IMR-90 (cell line): ENCODE results near the gene SLC9B1.

Experiments
- CEBPB ChIP-seq: IDR thresholded peaks from 2 replicates; pipeline ENCODE4 v1.6.1; 2012; ENCODE audit warnings: low read depth, low read length, improper control_type of control experiment
- CTCF ChIP-seq: conservative IDR thresholded peaks from 2 replicates; pipeline ENCODE4 v1.5.1; 2012; ENCODE audit warnings: mild to moderate bottlenecking, low read depth, low read length, improper control_type of control experiment
- POLR2A ChIP-seq: IDR thresholded peaks from 2 replicates; pipeline ENCODE4 v1.6.1; 2012; ENCODE audit warnings: mild to moderate bottlenecking, low read depth, low read length
- RCOR1 ChIP-seq: IDR thresholded peaks from 2 replicates; pipeline ENCODE4 v1.6.1; 2012; ENCODE audit warnings: mild to moderate bottlenecking, low read length, improper control_type of control experiment; ENCODE audit not compliant: insufficient replicate concordance
- USF2 ChIP-seq: fragments of 150-350 bp; IDR thresholded peaks from 2 replicates; pipeline ENCODE4 v1.6.1; 2017; ENCODE audit warnings: mild to moderate bottlenecking, antibody characterized with exemption, low read length, low read depth

GRCh38 chr4:103030791-103031190 lies 11.3 kb upstream of the SLC9B1 start:
- TF ChIP-seq POLR2A = no peak
- no peak for TF ChIP-seq CTCF
- TF ChIP-seq USF2 = no peak
- TF ChIP-seq RCOR1 = no peak
- TF ChIP-seq CEBPB = no peak
